ENCODE measurements around the gene BRPF1. TPM values are rescaled to one million over a fixed set of nuclear protein-coding genes. Genes with fewer than 3 reads are reported as not detected.

Gene BRPF1
- total RNA-seq, 2 experiments from 2014 or later, result 54.7 to 57.4 TPM

DNA sequence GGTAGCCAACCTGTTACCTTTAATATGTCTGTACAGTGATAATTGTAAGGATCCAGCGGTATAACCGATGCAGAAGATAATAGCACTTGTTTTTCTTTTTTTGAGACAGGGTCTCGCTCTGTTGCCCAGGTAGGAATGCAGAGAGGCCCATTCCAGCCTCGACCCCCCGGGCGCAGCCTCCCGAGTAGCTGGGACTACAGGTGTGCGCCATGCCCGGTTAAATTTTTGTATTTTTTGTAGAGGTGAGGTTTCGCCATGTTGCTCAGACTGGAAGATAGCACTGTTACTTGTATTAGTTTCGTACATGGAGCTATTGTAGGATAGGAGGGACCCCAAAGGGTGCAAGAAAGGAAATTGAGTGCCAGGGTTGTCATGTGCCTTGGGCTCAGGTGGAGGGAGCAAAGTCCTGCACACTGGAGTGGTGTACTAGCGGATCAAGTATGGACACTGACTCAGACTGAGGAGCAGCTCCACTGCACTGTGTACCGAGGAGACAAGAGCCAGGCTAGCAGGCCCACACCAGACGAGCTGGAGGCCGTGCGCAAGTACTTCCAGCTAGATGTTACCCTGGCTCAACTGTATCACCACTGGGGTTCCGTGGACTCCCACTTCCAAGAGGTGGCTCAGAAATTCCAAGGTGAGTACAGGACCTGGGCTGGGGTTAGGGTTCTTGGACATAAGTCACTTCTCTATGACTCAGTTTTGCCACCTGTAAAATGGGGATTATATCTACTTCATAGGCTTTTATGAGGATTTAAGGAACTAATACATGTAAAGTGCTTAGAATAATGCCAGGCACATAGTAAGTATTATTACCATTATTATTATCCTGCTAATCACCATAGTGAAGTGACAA is 19.2 kb downstream of the BRPF1 start:
- DNase-seq, result no peak
- Mint-ChIP-seq H3K27ac (peak overlapping the region; percentile 95), H3K9me3 (ENCODE audit: insufficient read depth) (no peaks in the 10 kb centered on the region), H3K36me3 (ENCODE audit: low read depth) (peaks cover 83% of the 10 kb centered on the region), H3K27me3 (ENCODE audit: low read depth) (no peaks in the 10 kb centered on the region), H3K4me1 (ENCODE audit: low read depth) (peaks cover 72% of the 10 kb centered on the region), H3K4me3 (peak overlapping the region; percentile 98)
- ATAC-seq, result no peak
- ChIA-PET POLR2A (interaction anchor here (1.0 to 4.4 kb wide), 5 partner anchors 9 to 58 kb away, joined by 4 to 29 read pairs (median 4); partner anchors contain the start of genes ARPC4, BRPF1 and TADA3), CTCF (interaction anchor here (1.0 to 2.3 kb wide), 2 partner anchors 24 to 181 kb away, joined by 4 to 8 read pairs; no protein-coding TSS in a partner anchor)

DNA sequence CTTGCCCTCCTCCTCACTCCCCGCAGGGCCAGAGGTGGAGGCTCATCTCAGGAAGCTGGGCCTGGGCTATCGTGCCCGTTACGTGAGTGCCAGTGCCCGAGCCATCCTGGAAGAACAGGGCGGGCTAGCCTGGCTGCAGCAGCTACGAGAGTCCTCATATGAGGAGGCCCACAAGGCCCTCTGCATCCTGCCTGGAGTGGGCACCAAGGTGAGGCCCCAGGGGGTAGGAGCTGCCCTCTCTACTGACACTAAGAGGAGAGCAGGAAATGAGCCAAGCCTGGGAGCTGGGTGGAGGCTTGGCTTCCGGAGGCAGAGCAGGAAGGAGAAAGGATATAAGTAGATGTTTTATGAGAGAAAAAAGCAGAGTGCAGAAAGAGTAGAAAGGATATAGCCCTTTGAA is 23.1 kb downstream of the BRPF1 start:
- peak overlapping the region; percentile 22 for H3K4me3 Mint-ChIP-seq
- ChIA-PET POLR2A (interaction anchor here (1.5 kb wide), 1 partner anchor 37 kb away, joined by 3 read pairs; no protein-coding TSS in a partner anchor), CTCF (interaction anchor here (0.9 to 1.7 kb wide), 2 partner anchors 22 to 53 kb away, joined by 3 to 5 read pairs; no protein-coding TSS in a partner anchor)
- H3K27ac Mint-ChIP-seq, result peak overlapping the region; percentile 69
- H3K36me3 Mint-ChIP-seq (ENCODE audit: low read depth), result peaks cover 69% of the 10 kb centered on the region
- no peak for DNase-seq
- no peaks in the 10 kb centered on the region for H3K27me3 Mint-ChIP-seq (ENCODE audit: low read depth)
- ATAC-seq, result no peak
- peaks cover 42% of the 10 kb centered on the region for H3K4me1 Mint-ChIP-seq (ENCODE audit: low read depth)
- no peaks in the 10 kb centered on the region for H3K9me3 Mint-ChIP-seq (ENCODE audit: insufficient read depth)

DNA sequence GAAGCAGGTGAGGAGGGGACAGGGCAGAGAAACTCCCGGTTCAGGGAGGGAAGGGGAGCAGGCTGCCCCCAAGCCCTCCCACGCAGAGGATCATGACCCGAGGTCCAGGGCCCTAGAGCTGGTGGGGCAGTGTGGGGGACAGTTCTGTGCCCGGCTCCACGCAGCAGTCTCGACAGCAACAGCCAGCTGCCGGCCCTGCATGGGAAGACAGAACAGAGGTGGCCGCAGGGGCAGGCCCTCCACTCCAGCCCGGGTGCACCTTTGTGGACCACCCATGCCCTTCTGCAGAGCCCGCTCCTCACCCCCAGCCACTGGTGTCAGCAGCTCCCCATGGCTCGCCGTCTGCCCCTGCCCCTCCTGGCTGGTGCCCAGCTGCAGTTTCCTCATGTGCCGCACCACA is 25.9 kb downstream of the BRPF1 start:
- POLR2A ChIA-PET, result no interaction called here
- Mint-ChIP-seq H3K9me3 (ENCODE audit: insufficient read depth) (no peaks in the 10 kb centered on the region), H3K4me1 (ENCODE audit: low read depth) (peaks cover 21% of the 10 kb centered on the region), H3K27me3 (ENCODE audit: low read depth) (no peaks in the 10 kb centered on the region), H3K27ac (no peak overlapping the region), H3K36me3 (ENCODE audit: low read depth) (peaks cover 62% of the 10 kb centered on the region), H3K4me3 (no peak overlapping the region)
- CTCF ChIA-PET, result no interaction called here
- DNase-seq (no peak), ATAC-seq (no peak)

DNA sequence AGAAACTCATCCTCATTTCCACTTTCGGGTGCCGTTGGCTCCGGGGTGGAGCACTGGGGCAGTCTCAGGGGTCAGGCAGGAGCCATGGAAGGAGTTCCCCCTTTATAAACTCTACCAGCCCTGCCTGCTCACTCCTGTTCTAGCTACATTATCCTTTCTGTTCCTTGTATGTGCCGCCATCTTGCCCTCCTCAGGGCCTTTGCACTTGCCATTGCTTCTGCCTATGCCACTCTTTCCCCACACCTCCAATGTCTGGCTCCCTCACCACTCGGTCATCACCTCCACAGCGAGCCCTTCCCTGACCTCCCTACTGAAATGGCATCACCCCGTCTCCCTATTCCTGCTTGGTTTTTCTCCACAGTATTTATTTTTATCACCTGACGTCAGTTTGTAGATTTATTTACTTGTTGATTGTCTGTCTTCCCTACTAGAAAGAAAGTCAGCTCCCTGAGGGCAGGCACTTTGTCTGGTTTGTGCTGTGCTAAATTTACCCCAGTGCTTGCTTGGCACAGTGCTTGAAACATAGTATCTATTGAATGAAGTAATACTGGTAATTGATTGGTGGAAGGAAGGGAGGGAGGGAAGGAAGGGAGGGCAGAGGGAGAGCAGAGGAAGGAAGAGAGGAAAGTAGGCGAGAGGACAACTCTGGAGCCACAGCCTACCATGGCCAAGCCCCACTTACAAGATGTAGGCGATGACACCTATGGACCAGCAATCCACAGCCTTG is 29.4 kb downstream of the BRPF1 start:
- ATAC-seq (no peak), DNase-seq (no peak)
- Mint-ChIP-seq H3K27ac (no peak overlapping the region), H3K27me3 (ENCODE audit: low read depth) (no peaks in the 10 kb centered on the region), H3K9me3 (ENCODE audit: insufficient read depth) (no peaks in the 10 kb centered on the region), H3K4me1 (ENCODE audit: low read depth) (peaks cover 3% of the 10 kb centered on the region), H3K36me3 (ENCODE audit: low read depth) (peaks cover 51% of the 10 kb centered on the region), H3K4me3 (no peak overlapping the region)
- POLR2A ChIA-PET, result no interaction called here
- CTCF ChIA-PET, result interaction anchor here (1.4 kb wide), 1 partner anchor 34 kb away, joined by 3 read pairs; no protein-coding TSS in a partner anchor

DNA sequence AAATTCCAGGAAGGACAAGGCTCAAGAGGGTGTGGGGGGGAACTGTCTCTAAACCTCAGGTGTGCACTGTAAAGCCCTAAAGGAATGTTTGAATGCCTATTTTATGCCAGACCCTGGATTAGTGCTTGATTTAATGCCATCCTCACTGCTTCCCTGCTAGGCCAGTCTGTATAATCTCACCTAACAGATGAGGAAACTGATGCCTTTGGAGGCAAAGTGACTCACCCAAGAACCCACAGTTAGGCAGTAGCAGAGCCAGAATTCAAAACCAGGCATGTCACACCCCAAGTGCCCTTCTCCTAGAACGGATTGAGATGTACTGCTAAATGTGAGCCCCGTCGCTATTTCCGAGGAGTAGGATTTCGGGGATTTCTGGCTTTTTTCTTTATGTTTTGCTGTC is 30.4 kb downstream of the BRPF1 start:
- Mint-ChIP-seq H3K27me3 (ENCODE audit: low read depth) (no peaks in the 10 kb centered on the region), H3K4me3 (no peak overlapping the region), H3K9me3 (ENCODE audit: insufficient read depth) (no peaks in the 10 kb centered on the region), H3K36me3 (ENCODE audit: low read depth) (peaks cover 49% of the 10 kb centered on the region), H3K4me1 (ENCODE audit: low read depth) (peaks cover 5% of the 10 kb centered on the region), H3K27ac (no peak overlapping the region)
- ChIA-PET POLR2A (no interaction called here), CTCF (no interaction called here)
- no peak for ATAC-seq
- DNase-seq, result no peak

DNA sequence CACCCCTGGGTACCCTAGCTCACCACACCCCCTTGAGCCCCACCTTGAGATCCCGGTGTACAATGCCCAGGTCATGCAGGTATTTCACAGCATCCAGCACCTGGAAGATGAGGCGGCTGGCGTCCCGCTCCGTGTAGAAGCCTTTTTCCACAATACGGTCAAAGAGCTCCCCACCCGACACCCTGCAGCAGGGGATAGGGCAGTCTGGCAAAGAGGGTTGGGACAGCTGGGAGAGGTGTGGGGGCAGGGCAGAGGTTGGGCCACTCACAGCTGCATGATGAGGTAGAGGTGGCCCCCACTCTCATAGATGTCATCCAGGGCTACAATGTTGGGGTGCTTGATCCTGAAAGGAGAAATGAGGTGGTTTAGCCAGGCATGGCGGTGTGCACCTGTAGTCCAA is 31.3 kb downstream of the BRPF1 start:
- Mint-ChIP-seq H3K4me1 (ENCODE audit: low read depth) (peaks cover 15% of the 10 kb centered on the region), H3K27me3 (ENCODE audit: low read depth) (no peaks in the 10 kb centered on the region)
- CTCF ChIA-PET, result interaction anchor here (0.8 to 1.5 kb wide), 3 partner anchors 11 to 21 kb away, joined by 3 read pairs; no protein-coding TSS in a partner anchor

DNA sequence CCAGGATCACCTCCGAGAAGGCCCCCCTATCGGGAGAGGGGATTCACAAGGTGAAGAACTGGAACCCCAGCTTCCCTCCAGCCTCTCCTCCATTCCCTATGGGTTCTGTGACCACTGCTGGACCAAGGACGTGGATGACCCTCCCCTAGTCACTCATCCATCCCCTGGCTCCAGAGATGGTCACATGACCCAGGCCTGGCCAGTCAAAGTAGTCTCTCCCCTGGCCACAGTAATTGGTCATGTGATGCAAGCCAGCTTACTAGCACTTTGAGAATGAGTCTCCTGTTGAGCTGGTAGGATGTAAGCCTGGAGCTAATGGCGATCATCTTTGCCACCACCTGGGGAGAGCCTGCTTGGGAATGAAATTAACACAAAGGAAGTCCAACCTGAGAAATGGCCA is 34.3 kb downstream of the BRPF1 start:
- Mint-ChIP-seq H3K4me1 (ENCODE audit: low read depth) (peaks cover 38% of the 10 kb centered on the region), H3K27me3 (ENCODE audit: low read depth) (no peaks in the 10 kb centered on the region), H3K36me3 (ENCODE audit: low read depth) (peaks cover 28% of the 10 kb centered on the region), H3K27ac (no peak overlapping the region), H3K9me3 (ENCODE audit: insufficient read depth) (no peaks in the 10 kb centered on the region), H3K4me3 (no peak overlapping the region)
- no peak for ATAC-seq
- POLR2A ChIA-PET, result interaction anchor here (0.6 kb wide), 1 partner anchor 19 kb away, joined by 3 read pairs; no protein-coding TSS in a partner anchor
- CTCF ChIA-PET, result no interaction called here
- DNase-seq, result no peak

More for the DNA sequence above, 31.3 kb downstream of the BRPF1 start:
- ATAC-seq (no peak), DNase-seq (no peak)
- H3K36me3 Mint-ChIP-seq (ENCODE audit: low read depth), result peaks cover 45% of the 10 kb centered on the region
- H3K27ac Mint-ChIP-seq, result no peak overlapping the region
- POLR2A ChIA-PET, result no interaction called here
- no peak overlapping the region for H3K4me3 Mint-ChIP-seq
- H3K9me3 Mint-ChIP-seq (ENCODE audit: insufficient read depth), result no peaks in the 10 kb centered on the region

DNA sequence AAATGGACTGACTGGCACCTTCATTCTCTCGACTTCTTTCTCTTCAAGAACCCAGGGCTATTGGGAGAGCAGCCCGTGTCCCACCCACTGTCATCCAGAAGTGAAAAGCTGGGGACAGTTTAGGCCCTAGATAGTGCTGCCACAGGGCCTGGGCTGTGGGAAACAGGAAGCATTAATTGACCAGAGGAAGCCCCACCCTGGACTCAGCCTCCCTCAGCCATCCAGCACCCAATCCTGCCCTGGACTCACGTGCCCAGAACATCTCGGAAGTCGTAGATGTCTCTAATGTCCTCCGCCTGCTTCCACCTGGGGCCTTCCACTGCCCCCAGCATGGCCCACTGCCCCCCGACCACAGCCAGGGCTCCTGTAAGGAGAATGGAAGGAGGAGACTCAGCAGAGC is 35.9 kb downstream of the BRPF1 start:
- no peak overlapping the region for H3K4me3 Mint-ChIP-seq
- H3K27me3 Mint-ChIP-seq (ENCODE audit: low read depth), result no peaks in the 10 kb centered on the region
- H3K36me3 Mint-ChIP-seq (ENCODE audit: low read depth), result peaks cover 21% of the 10 kb centered on the region
- H3K27ac Mint-ChIP-seq, result no peak overlapping the region
- H3K4me1 Mint-ChIP-seq (ENCODE audit: low read depth), result peaks cover 38% of the 10 kb centered on the region
- no peak for ATAC-seq
- no peak for DNase-seq
- no peaks in the 10 kb centered on the region for H3K9me3 Mint-ChIP-seq (ENCODE audit: insufficient read depth)
- ChIA-PET CTCF (interaction anchor here (1.5 kb wide), 1 partner anchor 15 kb away, joined by 3 read pairs; no protein-coding TSS in a partner anchor), POLR2A (no interaction called here)

DNA sequence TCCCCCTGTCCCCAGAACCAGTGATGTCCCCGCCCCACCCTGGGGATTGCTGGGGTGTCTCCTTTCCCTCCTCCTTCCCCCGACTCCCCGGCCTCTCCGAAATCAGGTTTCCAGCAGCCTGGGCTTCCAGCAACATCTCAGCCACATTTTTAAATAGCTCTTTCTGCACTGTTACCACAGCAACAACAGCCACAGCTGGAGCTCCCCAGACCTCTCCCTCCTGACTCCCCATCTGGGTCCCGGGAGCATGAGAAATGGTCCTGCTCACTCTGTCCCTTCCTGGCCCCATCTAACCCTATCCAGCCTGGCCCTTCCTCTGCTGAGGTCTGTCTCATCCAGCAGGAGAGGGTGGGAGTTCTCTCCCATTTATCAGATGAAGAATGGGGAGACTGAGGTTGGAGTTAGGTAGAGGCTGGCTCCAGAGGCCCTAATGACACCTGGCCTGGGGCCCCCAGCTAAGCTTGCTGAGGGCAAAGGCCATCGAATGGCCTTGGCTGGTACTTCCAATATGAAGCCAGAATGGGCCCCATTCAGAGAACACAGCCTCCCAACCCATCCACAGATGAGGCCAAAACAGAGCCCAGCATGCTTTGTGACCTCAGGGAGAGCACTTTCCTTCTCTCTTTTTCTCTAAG is 36.7 kb downstream of the BRPF1 start:
- peaks cover 18% of the 10 kb centered on the region for H3K36me3 Mint-ChIP-seq (ENCODE audit: low read depth)
- DNase-seq (no peak), ATAC-seq (no peak)
- H3K9me3 Mint-ChIP-seq (ENCODE audit: insufficient read depth), result no peaks in the 10 kb centered on the region
- H3K4me1 Mint-ChIP-seq (ENCODE audit: low read depth), result peaks cover 38% of the 10 kb centered on the region
- H3K27ac Mint-ChIP-seq, result peak overlapping the region; percentile 19
- ChIA-PET CTCF (interaction anchor here (1.0 to 1.5 kb wide), 2 partner anchors 14 to 41 kb away, joined by 3 to 4 read pairs; no protein-coding TSS in a partner anchor), POLR2A (interaction anchor here (4.7 kb wide), 1 partner anchor 24 kb away, joined by 23 read pairs; the partner anchor contains the start of genes ARPC4 and TADA3)
- peak overlapping the region; percentile 79 for H3K4me3 Mint-ChIP-seq
- H3K27me3 Mint-ChIP-seq (ENCODE audit: low read depth), result no peaks in the 10 kb centered on the region

DNA sequence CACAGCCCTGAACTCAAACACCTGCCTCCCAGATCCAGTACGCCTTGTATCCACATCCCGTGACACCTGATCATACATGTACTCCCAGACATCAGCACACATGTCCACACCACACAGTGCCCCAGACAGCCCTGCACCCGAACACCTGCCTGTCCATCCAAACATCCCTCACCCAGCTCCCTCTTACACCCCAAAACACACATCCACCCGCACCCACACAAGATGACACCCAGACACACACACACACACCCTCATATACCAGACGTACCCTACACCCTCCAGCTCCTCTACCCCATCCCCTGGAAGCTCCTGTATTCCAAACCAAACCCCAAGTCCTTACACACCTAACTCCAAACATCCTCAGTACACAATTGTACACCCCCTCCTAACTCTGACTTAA is 37.5 kb downstream of the BRPF1 start:
- peak overlapping the region; percentile 68 for H3K27ac Mint-ChIP-seq
- H3K9me3 Mint-ChIP-seq (ENCODE audit: insufficient read depth), result no peaks in the 10 kb centered on the region
- DNase-seq (no peak), ATAC-seq (no peak)
- CTCF ChIA-PET, result interaction anchor here (0.9 to 1.5 kb wide), 3 partner anchors 13 to 42 kb away, joined by 3 to 4 read pairs (median 3); no protein-coding TSS in a partner anchor
- POLR2A ChIA-PET, result interaction anchor here (4.7 kb wide), 1 partner anchor 23 kb away, joined by 23 read pairs; the partner anchor contains the start of genes ARPC4 and TADA3
- peak overlapping the region; percentile 79 for H3K4me3 Mint-ChIP-seq
- peaks cover 39% of the 10 kb centered on the region for H3K4me1 Mint-ChIP-seq (ENCODE audit: low read depth)
- no peaks in the 10 kb centered on the region for H3K27me3 Mint-ChIP-seq (ENCODE audit: low read depth)
- H3K36me3 Mint-ChIP-seq (ENCODE audit: low read depth), result peaks cover 18% of the 10 kb centered on the region

Data from activated CD8-positive, alpha-beta T cell treated with anti-CD3 and anti-CD28 coated beads, Interleukin-2, amount 10 ng/mL, durations not matched to agents 7 days and 5 days (primary cell).